IMR-90 (cell line): ENCODE data around the gene ABHD2. TPM values are rescaled to one million over a fixed set of nuclear protein-coding genes. Genes with fewer than 3 reads are reported as not detected.

Source experiments
- ATAC-seq: fragments of 200-7000 bp; cut with Tn5 transposase; 2 replicates; pipeline ENCODE4 v1.9.1; 2020; ENCODE audit warnings: low read depth, mild to moderate bottlenecking, moderate library complexity
- BruUV-seq: library from RNA; stranded (reverse); fragments of 400-500 nt; replicated peaks from 2 replicates; lab custom pipeline; 2021; lab: Mats Ljungman, UMichigan
- CTCF ChIA-PET: fragments of 300-600 bp; formaldehyde crosslinking; extraction: SDS; loops from one replicate; lab custom pipeline; 2021; ENCODE audit warnings: antibody characterized with exemption; lab: Yijun Ruan, JAX
- POLR2A ChIA-PET: fragments of 300-600 bp; sonication (Branson Sonifier 250); formaldehyde crosslinking; loops from one replicate; lab custom pipeline; 2022; ENCODE audit warnings: antibody characterized with exemption; ENCODE audit not compliant: unreplicated experiment; lab: Charles Lee
- DNase-seq: peaks from one replicate; pipeline ENCODE4 v3.0.0; 2013
- H2AFZ ChIP-seq: replicated peaks from 2 replicates; pipeline ENCODE3; 2013; ENCODE audit warnings: low read length, mild to moderate bottlenecking; ENCODE audit not compliant: poor library complexity
- H2AK5ac ChIP-seq: 2 replicates; pipeline ENCODE4 v1.6.1; 2013; ENCODE audit warnings: low read depth, low read length, inconsistent platforms
- H2AK9ac ChIP-seq: replicated peaks from 2 replicates; pipeline ENCODE3; 2013; ENCODE audit warnings: mild to moderate bottlenecking, low read depth, low read length, moderate library complexity; ENCODE audit not compliant: poor library complexity
- H2BK120ac ChIP-seq: 2 replicates; pipeline ENCODE4 v1.6.1; 2013; ENCODE audit warnings: low read depth, low read length, inconsistent platforms
- H2BK15ac ChIP-seq: 3 replicates; pipeline ENCODE4 v1.6.1; 2013; ENCODE audit warnings: low read depth, low read length, inconsistent platforms
- H2BK20ac ChIP-seq: 2 replicates; pipeline ENCODE4 v1.6.1; 2013; ENCODE audit warnings: low read depth, mild to moderate bottlenecking, inconsistent platforms, low read length, moderate library complexity
- H2BK5ac ChIP-seq: 2 replicates; pipeline ENCODE4 v1.6.1; 2013; ENCODE audit warnings: mild to moderate bottlenecking, low read depth, low read length, inconsistent platforms; ENCODE audit not compliant: poor library complexity, severe bottlenecking
- H3K14ac ChIP-seq: replicated peaks from 2 replicates; pipeline ENCODE4 v1.6.1; 2013; ENCODE audit warnings: low read depth, low read length, inconsistent platforms
- H3K18ac ChIP-seq: 2 replicates; pipeline ENCODE4 v1.6.1; 2013; ENCODE audit warnings: low read depth, low read length, control low read depth
- H3K23ac ChIP-seq: 2 replicates; pipeline ENCODE4 v1.6.1; 2013; ENCODE audit warnings: low read depth, low read length, inconsistent platforms
- H3K27ac ChIP-seq: 2 replicates; pipeline ENCODE4 v1.5.1; 2013; ENCODE audit warnings: mild to moderate bottlenecking, control low read depth, low read length; ENCODE audit not compliant: insufficient read depth
- H3K27me3 ChIP-seq: 2 replicates; pipeline ENCODE4 v1.6.1; 2013; ENCODE audit warnings: low read length; ENCODE audit not compliant: control insufficient read depth, insufficient read depth
- H3K36me3 ChIP-seq: 2 replicates; pipeline ENCODE4 v1.6.1; 2013; ENCODE audit warnings: low read length, mixed read lengths; ENCODE audit not compliant: control insufficient read depth, insufficient read depth
- H3K4ac ChIP-seq: 2 replicates; pipeline ENCODE4 v1.6.1; 2013; ENCODE audit warnings: low read depth, low read length, inconsistent platforms
- H3K4me1 ChIP-seq: 2 replicates; pipeline ENCODE4 v1.6.1; 2013; ENCODE audit warnings: low read length, mixed read lengths; ENCODE audit not compliant: control insufficient read depth, insufficient read depth
- H3K4me2 ChIP-seq: 2 replicates; pipeline ENCODE4 v1.6.1; 2013; ENCODE audit warnings: low read depth, mild to moderate bottlenecking, control low read depth, low read length, moderate library complexity
- H3K4me3 ChIP-seq: 2 replicates; pipeline ENCODE4 v1.5.1; 2013; ENCODE audit warnings: low read depth, mild to moderate bottlenecking, control low read depth, low read length, moderate library complexity; ENCODE audit not compliant: insufficient read depth
- H3K56ac ChIP-seq: 2 replicates; pipeline ENCODE4 v1.6.1; 2013; ENCODE audit warnings: low read length, inconsistent platforms; ENCODE audit not compliant: insufficient read depth; ENCODE audit errors: extremely low read depth
- H3K79me1 ChIP-seq, 2 experiments: 2 replicates each; pipeline ENCODE4 v1.6.1; 2013; ENCODE audit warnings: low read length in 2 of 2, inconsistent platforms in 1 of 2, low read depth in 1 of 2
- H3K9ac ChIP-seq: 2 replicates; pipeline ENCODE4 v1.6.1; 2013; ENCODE audit warnings: low read depth, low read length, control low read depth
- H3K9me1 ChIP-seq: 2 replicates; pipeline ENCODE4 v1.6.1; 2013; ENCODE audit warnings: low read length, inconsistent platforms; ENCODE audit not compliant: insufficient read depth
- H3K9me3 ChIP-seq: 2 replicates; pipeline ENCODE4 v1.6.1; 2013; ENCODE audit warnings: low read length; ENCODE audit not compliant: control insufficient read depth, insufficient read depth
- H4K20me1 ChIP-seq: 2 replicates; pipeline ENCODE4 v1.6.1; 2013; ENCODE audit warnings: low read length, inconsistent platforms; ENCODE audit not compliant: insufficient read depth
- H4K5ac ChIP-seq: 2 replicates; pipeline ENCODE4 v1.6.1; 2013; ENCODE audit warnings: mild to moderate bottlenecking, low read depth, low read length, control low read depth
- H4K8ac ChIP-seq, 2 experiments: 2 replicates each; pipeline ENCODE4 v1.6.1; 2013; ENCODE audit warnings: low read depth in 2 of 2, low read length in 2 of 2, control low read depth in 1 of 2, inconsistent platforms in 1 of 2
- H4K91ac ChIP-seq: 2 replicates; pipeline ENCODE4 v1.6.1; 2013; ENCODE audit warnings: low read depth, low read length, inconsistent platforms; ENCODE audit not compliant: insufficient read depth
- BHLHE40 ChIP-seq: fragments of 150-350 bp; IDR thresholded peaks from 2 replicates; pipeline ENCODE4 v1.6.1; 2016; ENCODE audit warnings: mild to moderate bottlenecking, low read depth, low read length
- CEBPB ChIP-seq: IDR thresholded peaks from 2 replicates; pipeline ENCODE4 v1.6.1; 2012; ENCODE audit warnings: low read depth, low read length, improper control_type of control experiment
- CHD1 ChIP-seq: IDR thresholded peaks from 2 replicates; pipeline ENCODE4 v1.6.1; 2012; ENCODE audit warnings: low read depth, low read length, improper control_type of control experiment
- CTCF ChIP-seq: conservative IDR thresholded peaks from 2 replicates; pipeline ENCODE4 v1.5.1; 2012; ENCODE audit warnings: mild to moderate bottlenecking, low read depth, low read length, improper control_type of control experiment
- ELK1 ChIP-seq: fragments of 150-350 bp; IDR thresholded peaks from 2 replicates; pipeline ENCODE4 v1.6.1; 2016; ENCODE audit warnings: low read depth, mild to moderate bottlenecking, low read length, moderate library complexity, borderline replicate concordance
- FOS ChIP-seq: fragments of 150-350 bp; IDR thresholded peaks from 2 replicates; pipeline ENCODE4 v1.6.1; 2016; ENCODE audit warnings: low read depth, low read length
- MAFK ChIP-seq: IDR thresholded peaks from 2 replicates; pipeline ENCODE4 v1.6.1; 2012; ENCODE audit warnings: low read depth, low read length, improper control_type of control experiment
- MAZ ChIP-seq: IDR thresholded peaks from 2 replicates; pipeline ENCODE4 v1.6.1; 2012; ENCODE audit warnings: low read depth, mild to moderate bottlenecking, low read length, improper control_type of control experiment, moderate library complexity, borderline replicate concordance
- MXI1 ChIP-seq: IDR thresholded peaks from 2 replicates; pipeline ENCODE4 v1.6.1; 2012; ENCODE audit warnings: low read depth, mild to moderate bottlenecking, low read length, moderate library complexity, borderline replicate concordance
- NFE2L2 ChIP-seq: fragments of 150-350 bp; IDR thresholded peaks from 2 replicates; pipeline ENCODE4 v1.6.1; 2016; ENCODE audit warnings: low read depth, mild to moderate bottlenecking, low read length
- POLR2A ChIP-seq: IDR thresholded peaks from 2 replicates; pipeline ENCODE4 v1.6.1; 2012; ENCODE audit warnings: mild to moderate bottlenecking, low read depth, low read length
- RAD21 ChIP-seq: IDR thresholded peaks from 2 replicates; pipeline ENCODE4 v1.6.1; 2012; ENCODE audit warnings: low read length, improper control_type of control experiment
- RCOR1 ChIP-seq: IDR thresholded peaks from 2 replicates; pipeline ENCODE4 v1.6.1; 2012; ENCODE audit warnings: mild to moderate bottlenecking, low read length, improper control_type of control experiment; ENCODE audit not compliant: insufficient replicate concordance
- RFX5 ChIP-seq: IDR thresholded peaks from 2 replicates; pipeline ENCODE4 v1.8.0; 2012; ENCODE audit warnings: low read depth, mild to moderate bottlenecking, low read length, moderate library complexity
- SMC3 ChIP-seq: fragments of 150-350 bp; IDR thresholded peaks from 2 replicates; pipeline ENCODE4 v1.6.1; 2016; ENCODE audit warnings: low read depth, mild to moderate bottlenecking, antibody characterized with exemption, low read length, moderate library complexity
- USF2 ChIP-seq: fragments of 150-350 bp; IDR thresholded peaks from 2 replicates; pipeline ENCODE4 v1.6.1; 2017; ENCODE audit warnings: mild to moderate bottlenecking, antibody characterized with exemption, low read length, low read depth
- WGBS, 2 experiments: methylation state at CpG; one replicate each; pipeline versions ENCODE4 v1.1.5 to v1.1.7; 2013; ENCODE audit warnings: missing lambda C conversion rate in 2 of 2; ENCODE audit not compliant: insufficient read length in 1 of 2; ENCODE audit errors: extremely low coverage in 2 of 2; 5-methylcytosine and 5-hydroxymethylcytosine counted together
- dilution Hi-C: fragments of 300-500 bp; cut with HindIII; formaldehyde crosslinking; loops from one replicate; pipeline ENCODE4 v1.14.3; 2018; ENCODE audit warnings: low sequenced_read_pairs; ENCODE audit not compliant: unreplicated experiment
- in situ Hi-C: fragments of 300-500 bp; cut with MboI; formaldehyde crosslinking; loops from 3 replicates; pipeline ENCODE4 v1.14.3; 2019; ENCODE audit warnings: low sequenced_read_pairs, inconsistent platforms, mixed read lengths
- intact Hi-C: fragments of 100-400 bp; cut with micrococcal nuclease; formaldehyde crosslinking; loops from 2 replicates; pipeline ENCODE4 v1.10.0; 2022
- polyA plus RNA-seq, 3 experiments: library from polyadenylated mRNA; depleted of rRNA; stranded (reverse); fragments of >200 nt; gene quantifications; 2 replicates each; pipeline ENCODE4 v1.2.3, GENCODE V29; 2012; ENCODE audit warnings: low replicate concordance in 1 of 3
- total RNA-seq: library from RNA; depleted of rRNA; stranded (reverse); fragments of >200 nt; gene quantifications from 2 replicates; pipeline ENCODE4 v1.2.3, GENCODE V29; 2012

Gene ABHD2
- total and polyA plus RNA-seq, 2 of the 4 experiments (the other 2 are of a cell fraction), result 31.2 to 62.9 TPM

- no peak overlapping the region for H2BK15ac ChIP-seq
- no peak overlapping the region for H3K23ac ChIP-seq
- dilution Hi-C loops, result no loop called here
- peaks cover 5% of the 10 kb centered on the region for H3K36me3 ChIP-seq
- intact Hi-C loops, result loop anchor here (5.0 kb wide), 1 partner anchor 33 kb away; no protein-coding TSS in a partner anchor
- H3K4me3 ChIP-seq, result no peak overlapping the region
- H2AK9ac ChIP-seq, result no peak overlapping the region
- H2BK5ac ChIP-seq, result no peak overlapping the region
- BruUV-seq, result no TSS peak
- peaks cover 55 to 75% of the 10 kb centered on the region in 2 experiments for H3K79me1 ChIP-seq
- H3K18ac ChIP-seq, result no peak overlapping the region
- H4K5ac ChIP-seq, result no peak overlapping the region
- no peak overlapping the region; the same call in 1 of the 2 replicates for H3K4ac ChIP-seq
- H3K9me3 ChIP-seq, result no peaks in the 10 kb centered on the region
- no peaks in the 10 kb centered on the region for H4K20me1 ChIP-seq
- no peak overlapping the region for H3K27ac ChIP-seq
- no peak overlapping the region for H2AFZ ChIP-seq
- H2BK20ac ChIP-seq, result no peak overlapping the region
- no peaks in the 10 kb centered on the region for H3K27me3 ChIP-seq
- no CpG with 5 or more reads among the region's 4 CpGs for WGBS, 2 experiments
- ATAC-seq (no peak), DNase-seq (no peak)
- TF ChIP-seq ELK1 (no peak), RFX5 (no peak), SMC3 (no peak), USF2 (no peak), BHLHE40 (no peak), MXI1 (no peak), RAD21 (no peak), CHD1 (no peak), CTCF (no peak), MAFK (no peak), CEBPB (no peak), RCOR1 (no peak), MAZ (no peak), POLR2A (no peak), NFE2L2 (no peak), FOS (no peak)
- POLR2A ChIA-PET, result no interaction called here
- H4K91ac ChIP-seq, result no peak overlapping the region
- H3K4me2 ChIP-seq, result no peak overlapping the region
- no peak overlapping the region for H2BK120ac ChIP-seq
- no peak overlapping the region for H3K56ac ChIP-seq
- H3K4me1 ChIP-seq, result peaks cover 28% of the 10 kb centered on the region
- H3K9ac ChIP-seq, result no peak overlapping the region
- in situ Hi-C loops, result no loop called here
- CTCF ChIA-PET, result no interaction called here
- H3K9me1 ChIP-seq, result peaks cover 27% of the 10 kb centered on the region
- H2AK5ac ChIP-seq, result peak overlapping the region; percentile 25
- no peak overlapping the region for H4K8ac ChIP-seq
- no peak overlapping the region for H3K14ac ChIP-seq
These were observed 21.0 kb downstream of the ABHD2 start for GRCh38 chr15:89109238-89109637.
